ENCODE results near the gene SLC16A1. TPM values are rescaled to one million over a fixed set of nuclear protein-coding genes. Genes with fewer than 3 reads are reported as not detected.

Gene SLC16A1
- polyA plus RNA-seq, 1 of the 3 experiments (the other 2 are of a cell fraction), result 34.2 TPM

DNA sequence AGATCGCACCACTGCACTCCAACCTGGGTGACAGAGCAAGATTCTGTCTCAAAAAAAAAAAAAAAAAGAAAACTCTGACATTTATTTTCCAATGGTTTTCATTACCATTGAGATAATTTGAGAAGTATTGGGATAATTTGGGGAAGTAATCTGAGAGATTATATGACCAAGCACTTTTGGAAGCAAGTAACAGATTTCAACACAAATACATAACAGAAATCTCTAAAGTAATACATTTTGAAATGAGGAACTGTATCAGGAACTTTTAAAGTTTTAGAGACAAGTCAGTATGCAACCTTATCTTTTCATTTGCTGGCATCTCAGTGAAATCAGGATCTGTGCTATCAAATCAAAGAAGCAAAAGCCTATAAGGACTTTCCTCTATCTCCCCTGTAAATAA is 25.4 kb upstream of the SLC16A1 start:
- Histone ChIP-seq H3K27me3 (ENCODE audit: insufficient read depth) (no peaks in the 10 kb centered on the region), H2AFZ (ENCODE audit: low read depth) (no peak overlapping the region), H3K4me3 (ENCODE audit: low read depth in 2 of 2, low read length in 1 of 2) (no peak overlapping the region), H3K9me2 (no peaks in the 10 kb centered on the region), H4K20me1 (ENCODE audit: insufficient read depth) (no peaks in the 10 kb centered on the region), H3K36me3 (replicated peaks in 1 of 2; ENCODE audit: control insufficient read depth in 1 of 2, insufficient read depth in 2 of 2, low read length in 1 of 2) (no peaks in the 10 kb centered on the region), H3K4me1 (ENCODE audit: control insufficient read depth in 1 of 2, insufficient read depth in 2 of 2, low read depth in 1 of 2, low read length in 1 of 2) (no peaks in the 10 kb centered on the region), H3K9me3 (no peaks in the 10 kb centered on the region), H3K79me2 (ENCODE audit: insufficient read depth) (peaks cover 5% of the 10 kb centered on the region; the same call in 1 of the 2 replicates), H3K4me2 (no peak overlapping the region), H3K27ac (ENCODE audit: low read depth in 2 of 2, low read length in 1 of 2) (no peak overlapping the region), H3K9ac (no peak overlapping the region), H3F3A (replicated peaks; ENCODE audit: insufficient read depth) (no peaks in the 10 kb centered on the region)
- TF ChIP-seq EZH2phosphoT487 (IDR thresholded peaks at IDR 0.05; ENCODE audit: borderline replicate concordance, low read depth) (no peak), NRF1 (IDR thresholded peaks at IDR 0.05; ENCODE audit: low read depth, low read length) (no peak), FOSL2 (IDR thresholded peaks at IDR 0.05; ENCODE audit: borderline replicate concordance, low read depth) (no peak), YY1 (IDR thresholded peaks at IDR 0.05; ENCODE audit: low read depth) (no peak), SMC3 (IDR thresholded peaks at IDR 0.05; ENCODE audit: low read depth, low read length) (no peak), RXRA (IDR thresholded peaks at IDR 0.05; ENCODE audit: borderline replicate concordance, low read depth) (no peak), FOXM1 (IDR thresholded peaks at IDR 0.05; ENCODE audit: low read depth) (no peak), TEAD4 (IDR thresholded peaks at IDR 0.05; ENCODE audit: borderline replicate concordance, insufficient read depth) (no peak), TAF1 (IDR thresholded peaks at IDR 0.05; ENCODE audit: borderline replicate concordance, low read depth, low read length) (no peak), MEF2A (IDR thresholded peaks at IDR 0.05; ENCODE audit: borderline replicate concordance, low read depth) (no peak), TCF12 (IDR thresholded peaks at IDR 0.05) (no peak), SIN3A (IDR thresholded peaks at IDR 0.05; ENCODE audit: borderline replicate concordance, low read depth, low read length) (no peak), GATA2 (CRISPR knock-in tag; IDR thresholded peaks at IDR 0.05) (no peak), ELF1 (IDR thresholded peaks at IDR 0.05) (no peak)
- TF ChIP-seq, protein P1, sequence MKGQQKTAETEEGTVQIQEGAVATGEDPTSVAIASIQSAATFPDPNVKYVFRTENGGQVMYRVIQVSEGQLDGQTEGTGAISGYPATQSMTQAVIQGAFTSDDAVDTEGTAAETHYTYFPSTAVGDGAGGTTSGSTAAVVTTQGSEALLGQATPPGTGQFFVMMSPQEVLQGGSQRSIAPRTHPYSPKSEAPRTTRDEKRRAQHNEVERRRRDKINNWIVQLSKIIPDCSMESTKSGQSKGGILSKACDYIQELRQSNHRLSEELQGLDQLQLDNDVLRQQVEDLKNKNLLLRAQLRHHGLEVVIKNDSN (IDR thresholded peaks at IDR 0.05; ENCODE audit: borderline replicate concordance, low read depth), result no peak
- TF ChIP-seq, protein P2, sequence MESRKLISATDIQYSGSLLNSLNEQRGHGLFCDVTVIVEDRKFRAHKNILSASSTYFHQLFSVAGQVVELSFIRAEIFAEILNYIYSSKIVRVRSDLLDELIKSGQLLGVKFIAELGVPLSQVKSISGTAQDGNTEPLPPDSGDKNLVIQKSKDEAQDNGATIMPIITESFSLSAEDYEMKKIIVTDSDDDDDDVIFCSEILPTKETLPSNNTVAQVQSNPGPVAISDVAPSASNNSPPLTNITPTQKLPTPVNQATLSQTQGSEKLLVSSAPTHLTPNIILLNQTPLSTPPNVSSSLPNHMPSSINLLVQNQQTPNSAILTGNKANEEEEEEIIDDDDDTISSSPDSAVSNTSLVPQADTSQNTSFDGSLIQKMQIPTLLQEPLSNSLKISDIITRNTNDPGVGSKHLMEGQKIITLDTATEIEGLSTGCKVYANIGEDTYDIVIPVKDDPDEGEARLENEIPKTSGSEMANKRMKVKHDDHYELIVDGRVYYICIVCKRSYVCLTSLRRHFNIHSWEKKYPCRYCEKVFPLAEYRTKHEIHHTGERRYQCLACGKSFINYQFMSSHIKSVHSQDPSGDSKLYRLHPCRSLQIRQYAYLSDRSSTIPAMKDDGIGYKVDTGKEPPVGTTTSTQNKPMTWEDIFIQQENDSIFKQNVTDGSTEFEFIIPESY (IDR thresholded peaks at IDR 0.05; ENCODE audit: borderline replicate concordance, low read depth), result no peak
- TF ChIP-seq, protein P3, sequence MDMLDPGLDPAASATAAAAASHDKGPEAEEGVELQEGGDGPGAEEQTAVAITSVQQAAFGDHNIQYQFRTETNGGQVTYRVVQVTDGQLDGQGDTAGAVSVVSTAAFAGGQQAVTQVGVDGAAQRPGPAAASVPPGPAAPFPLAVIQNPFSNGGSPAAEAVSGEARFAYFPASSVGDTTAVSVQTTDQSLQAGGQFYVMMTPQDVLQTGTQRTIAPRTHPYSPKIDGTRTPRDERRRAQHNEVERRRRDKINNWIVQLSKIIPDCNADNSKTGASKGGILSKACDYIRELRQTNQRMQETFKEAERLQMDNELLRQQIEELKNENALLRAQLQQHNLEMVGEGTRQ (IDR thresholded peaks at IDR 0.05; ENCODE audit: borderline replicate concordance, low read depth, low read length), result no peak
- TF ChIP-seq, protein P4, sequence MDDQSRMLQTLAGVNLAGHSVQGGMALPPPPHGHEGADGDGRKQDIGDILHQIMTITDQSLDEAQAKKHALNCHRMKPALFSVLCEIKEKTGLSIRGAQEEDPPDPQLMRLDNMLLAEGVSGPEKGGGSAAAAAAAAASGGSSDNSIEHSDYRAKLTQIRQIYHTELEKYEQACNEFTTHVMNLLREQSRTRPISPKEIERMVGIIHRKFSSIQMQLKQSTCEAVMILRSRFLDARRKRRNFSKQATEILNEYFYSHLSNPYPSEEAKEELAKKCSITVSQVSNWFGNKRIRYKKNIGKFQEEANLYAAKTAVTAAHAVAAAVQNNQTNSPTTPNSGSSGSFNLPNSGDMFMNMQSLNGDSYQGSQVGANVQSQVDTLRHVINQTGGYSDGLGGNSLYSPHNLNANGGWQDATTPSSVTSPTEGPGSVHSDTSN (IDR thresholded peaks at IDR 0.05), result no peak
- CTCF ChIA-PET, result no interaction called here
- WGBS (ENCODE audit: low lambda C conversion rate), result 100% methylated on average over 1 of the region's 1 CpG
- POLR2A ChIA-PET, result no interaction called here
- no peak for DNase-seq
